Neural progenitor cell (in vitro differentiated cells): Measurements from ENCODE around the gene ALPL. TPM values are rescaled to one million over a fixed set of nuclear protein-coding genes. Genes with fewer than 3 reads are reported as not detected.
A peak's percentile ranks its signal among the peaks of the same experiment; 100 is the strongest.

Source experiments
- DNase-seq: peaks from one replicate; pipeline ENCODE4 v3.0.0-alpha.2; 2016; ENCODE audit warnings: low spot score
- H2AFZ ChIP-seq: fragments of 200-600 bp; sonication (generic); replicated peaks from 2 replicates; pipeline ENCODE4 v1.6.1; 2016; ENCODE audit warnings: antibody characterized with exemption
- H3F3A ChIP-seq: fragments of 200-600 bp; sonication (generic); 2 replicates; pipeline ENCODE4 v1.6.1; 2016; ENCODE audit warnings: antibody characterized with exemption, low read depth
- H3K27ac ChIP-seq: fragments of 200-600 bp; sonication (generic); 2 replicates; pipeline ENCODE4 v1.5.1; 2016; ENCODE audit warnings: mild to moderate bottlenecking
- H3K27me3 ChIP-seq: fragments of 200-600 bp; sonication (generic); 2 replicates; pipeline ENCODE4 v1.6.1; 2016; ENCODE audit warnings: mild to moderate bottlenecking, moderate library complexity
- H3K36me3 ChIP-seq: fragments of 200-600 bp; sonication (generic); 2 replicates; pipeline ENCODE4 v1.5.1; 2016
- H3K4me1 ChIP-seq: fragments of 200-600 bp; sonication (generic); 2 replicates; pipeline ENCODE4 v1.6.1; 2016; ENCODE audit warnings: mixed run types
- H3K4me2 ChIP-seq: fragments of 200-600 bp; sonication (generic); 2 replicates; pipeline ENCODE4 v1.6.1; 2016
- H3K4me3 ChIP-seq: fragments of 200-600 bp; sonication (generic); 2 replicates; pipeline ENCODE4 v1.5.1; 2016
- H3K79me2 ChIP-seq: fragments of 200-600 bp; sonication (generic); 2 replicates; pipeline ENCODE4 v1.6.1; 2016; ENCODE audit warnings: low read depth
- H3K9ac ChIP-seq: fragments of 200-600 bp; sonication (generic); 2 replicates; pipeline ENCODE4 v1.6.1; 2016
- H3K9me3 ChIP-seq: fragments of 200-600 bp; sonication (generic); 2 replicates; pipeline ENCODE4 v1.5.1; 2016; ENCODE audit warnings: low read depth
- H4K20me1 ChIP-seq: fragments of 200-600 bp; sonication (generic); 2 replicates; pipeline ENCODE4 v1.6.1; 2016; ENCODE audit warnings: low read depth
- H3K27ac Mint-ChIP-seq: 3 replicates; pipeline ENCODE4 v1.8.0; 2021; ENCODE audit warnings: mixed read lengths
- H3K27me3 Mint-ChIP-seq: 2 replicates; pipeline ENCODE4 v1.8.0; 2022; ENCODE audit warnings: low read depth, mild to moderate bottlenecking, inconsistent platforms, moderate library complexity, mixed read lengths; ENCODE audit not compliant: insufficient read depth
- H3K36me3 Mint-ChIP-seq: 3 replicates; pipeline ENCODE4 v1.8.0; 2021; ENCODE audit warnings: mixed read lengths
- H3K4me1 Mint-ChIP-seq: 3 replicates; pipeline ENCODE4 v1.8.0; 2021; ENCODE audit warnings: mixed read lengths
- H3K4me3 Mint-ChIP-seq: 3 replicates; pipeline ENCODE4 v1.8.0; 2021; ENCODE audit warnings: mild to moderate bottlenecking, moderate library complexity, mixed read lengths
- H3K9me3 Mint-ChIP-seq: 3 replicates; pipeline ENCODE4 v1.8.0; 2020; ENCODE audit warnings: mixed read lengths
- EZH2 ChIP-seq: fragments of 200-600 bp; sonication (generic); IDR thresholded peaks from 2 replicates; pipeline ENCODE4 v1.6.1; 2017; ENCODE audit warnings: antibody characterized with exemption, mild to moderate bottlenecking, moderate library complexity
- EZH2phosphoT487 ChIP-seq: fragments of 200-600 bp; sonication (generic); IDR thresholded peaks from 2 replicates; pipeline ENCODE4 v1.6.1; 2017; ENCODE audit warnings: antibody characterized with exemption
- total RNA-seq: library from RNA; depleted of rRNA; stranded (reverse); fragments of >200 nt; gene quantifications from 2 replicates; pipeline ENCODE4 v1.2.3, GENCODE V29; 2015; ENCODE audit warnings: low replicate concordance
- TF ChIP-seq, protein P1 (sequence below): fragments of 200-600 bp; sonication (generic); IDR thresholded peaks from 2 replicates; pipeline ENCODE4 v1.5.1; 2017; ENCODE audit warnings: antibody characterized with exemption, mild to moderate bottlenecking

Gene ALPL
- total RNA-seq, 1 donor from 2014 or later: 51.3 TPM

- Histone ChIP-seq H3K4me1 (peaks cover 8% of the 10 kb centered on the region), H3K79me2 (peaks cover 85% of the 10 kb centered on the region), H3K4me3 (no peak overlapping the region), H2AFZ (no peak overlapping the region), H3K9ac (no peak overlapping the region), H3K36me3 (no peaks in the 10 kb centered on the region), H3F3A (peaks cover 4% of the 10 kb centered on the region), H3K9me3 (no peaks in the 10 kb centered on the region), H3K4me2 (no peak overlapping the region), H3K27me3 (no peaks in the 10 kb centered on the region), H4K20me1 (peaks cover 94% of the 10 kb centered on the region), H3K27ac (no peak overlapping the region)
- no peaks in the 10 kb centered on the region for H3K36me3 Mint-ChIP-seq
- TF ChIP-seq, protein P1, sequence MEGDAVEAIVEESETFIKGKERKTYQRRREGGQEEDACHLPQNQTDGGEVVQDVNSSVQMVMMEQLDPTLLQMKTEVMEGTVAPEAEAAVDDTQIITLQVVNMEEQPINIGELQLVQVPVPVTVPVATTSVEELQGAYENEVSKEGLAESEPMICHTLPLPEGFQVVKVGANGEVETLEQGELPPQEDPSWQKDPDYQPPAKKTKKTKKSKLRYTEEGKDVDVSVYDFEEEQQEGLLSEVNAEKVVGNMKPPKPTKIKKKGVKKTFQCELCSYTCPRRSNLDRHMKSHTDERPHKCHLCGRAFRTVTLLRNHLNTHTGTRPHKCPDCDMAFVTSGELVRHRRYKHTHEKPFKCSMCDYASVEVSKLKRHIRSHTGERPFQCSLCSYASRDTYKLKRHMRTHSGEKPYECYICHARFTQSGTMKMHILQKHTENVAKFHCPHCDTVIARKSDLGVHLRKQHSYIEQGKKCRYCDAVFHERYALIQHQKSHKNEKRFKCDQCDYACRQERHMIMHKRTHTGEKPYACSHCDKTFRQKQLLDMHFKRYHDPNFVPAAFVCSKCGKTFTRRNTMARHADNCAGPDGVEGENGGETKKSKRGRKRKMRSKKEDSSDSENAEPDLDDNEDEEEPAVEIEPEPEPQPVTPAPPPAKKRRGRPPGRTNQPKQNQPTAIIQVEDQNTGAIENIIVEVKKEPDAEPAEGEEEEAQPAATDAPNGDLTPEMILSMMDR: no peak
- TF ChIP-seq EZH2phosphoT487 (no peak), EZH2 (no peak)
- H3K27me3 Mint-ChIP-seq: peaks cover 3% of the 10 kb centered on the region
- no peaks in the 10 kb centered on the region for H3K9me3 Mint-ChIP-seq
- peaks cover 30% of the 10 kb centered on the region for H3K4me1 Mint-ChIP-seq
- H3K27ac Mint-ChIP-seq: peak overlapping the region; percentile 33
- no peak for DNase-seq
- no peak overlapping the region for H3K4me3 Mint-ChIP-seq
These were observed 32.1 kb downstream of the ALPL start for GRCh38 chr1:21541329-21541728.

GRCh38 chr1:21541835-21542234 is 32.6 kb downstream of the ALPL start:
- peaks cover 12% of the 10 kb centered on the region for H3K4me1 ChIP-seq
- DNase-seq: no peak
- H3K36me3 ChIP-seq: no peaks in the 10 kb centered on the region
- Mint-ChIP-seq H3K27me3 (peaks cover 3% of the 10 kb centered on the region), H3K9me3 (no peaks in the 10 kb centered on the region), H3K4me1 (peaks cover 35% of the 10 kb centered on the region), H3K4me3 (no peak overlapping the region), H3K27ac (no peak overlapping the region), H3K36me3 (no peaks in the 10 kb centered on the region)
- H3K79me2 ChIP-seq: peaks cover 85% of the 10 kb centered on the region
- peaks cover 94% of the 10 kb centered on the region for H4K20me1 ChIP-seq
- H3F3A ChIP-seq: peaks cover 7% of the 10 kb centered on the region
- H3K27me3 ChIP-seq: no peaks in the 10 kb centered on the region
- no peak overlapping the region for H3K4me3 ChIP-seq
- TF ChIP-seq EZH2 (no peak), EZH2phosphoT487 (no peak)
- TF ChIP-seq, protein P1: no peak
- no peak overlapping the region for H2AFZ ChIP-seq
- H3K4me2 ChIP-seq: no peak overlapping the region
- H3K27ac ChIP-seq: no peak overlapping the region
- H3K9me3 ChIP-seq: no peaks in the 10 kb centered on the region
- H3K9ac ChIP-seq: no peak overlapping the region

- H3K9me3 ChIP-seq: no peaks in the 10 kb centered on the region
- no peaks in the 10 kb centered on the region for H3K27me3 ChIP-seq
- Mint-ChIP-seq H3K36me3 (no peaks in the 10 kb centered on the region), H3K27ac (peak overlapping the region; percentile 43), H3K4me1 (peaks cover 30% of the 10 kb centered on the region), H3K9me3 (no peaks in the 10 kb centered on the region), H3K4me3 (no peak overlapping the region), H3K27me3 (peaks cover 4% of the 10 kb centered on the region)
- peaks cover 23% of the 10 kb centered on the region for H3K4me1 ChIP-seq
- DNase-seq: no peak
- H3K4me2 ChIP-seq: no peak overlapping the region
- H3K79me2 ChIP-seq: peaks cover 78% of the 10 kb centered on the region
- H4K20me1 ChIP-seq: peaks cover 94% of the 10 kb centered on the region
- H3K4me3 ChIP-seq: no peak overlapping the region
- TF ChIP-seq EZH2 (no peak), EZH2phosphoT487 (no peak)
- TF ChIP-seq, protein P1: no peak
- H3K9ac ChIP-seq: no peak overlapping the region
- H3F3A ChIP-seq: peaks cover 17% of the 10 kb centered on the region
- H2AFZ ChIP-seq: no peak overlapping the region
- no peak overlapping the region for H3K27ac ChIP-seq
- no peaks in the 10 kb centered on the region for H3K36me3 ChIP-seq
These were observed 34.4 kb downstream of the ALPL start for GRCh38 chr1:21543598-21543997.
